GM21528 (cell line): Measurements from ENCODE around the gene HDAC6.
A peak's percentile ranks its signal among the peaks of the same experiment; 100 is the strongest.

ENCODE experiments used
- ATAC-seq: cut with Tn5 transposase; IDR thresholded peaks from one replicate; pipeline ENCODE4 v1.9.1; 2021; ENCODE audit warnings: mild to moderate bottlenecking, moderate library complexity; ENCODE audit not compliant: unreplicated experiment, low FRiP score

Gene HDAC6

GRCh38 chrX:48801280-48802088 lies at the start of gene HDAC6:
Gene HDAC6, plus strand, starts transcription at chrX:48802067. Its CDS starts 626 bp downstream, at chrX:48802693.
- ATAC-seq, result peak; percentile 88

GRCh38 chrX:48752498-48752897 lies 49.4 kb upstream of the HDAC6 start:
- ATAC-seq, result no peak

- no peak for ATAC-seq
Observed at GRCh38 chrX:48753708-48754228, 48.1 kb upstream of the HDAC6 start.

GRCh38 chrX:48754238-48754637 lies 47.6 kb upstream of the HDAC6 start:
- no peak for ATAC-seq

- no peak for ATAC-seq
Observed at GRCh38 chrX:48761674-48762471, 40.0 kb upstream of the HDAC6 start, which contains the start of gene GLOD5. Gene GLOD5, plus strand, starts transcription at chrX:48761747. Its CDS starts 44 bp downstream, at chrX:48761791.

GRCh38 chrX:48769230-48769629 lies 32.6 kb upstream of the HDAC6 start:
- no peak for ATAC-seq

- ATAC-seq, result no peak
Observed at GRCh38 chrX:48770296-48770695, 31.6 kb upstream of the HDAC6 start.

GRCh38 chrX:48772602-48773001 lies 29.3 kb upstream of the HDAC6 start:
- no peak for ATAC-seq

- no peak for ATAC-seq
Observed at GRCh38 chrX:48776818-48777439, 24.9 kb upstream of the HDAC6 start.

GRCh38 chrX:48779399-48779798 lies 22.5 kb upstream of the HDAC6 start:
- ATAC-seq, result no peak

- ATAC-seq, result no peak
Observed at GRCh38 chrX:48781705-48782104, 20.2 kb upstream of the HDAC6 start.

GRCh38 chrX:48782216-48782615 lies 19.7 kb upstream of the HDAC6 start:
- no peak for ATAC-seq

GRCh38 chrX:48782795-48783194 lies 19.1 kb upstream of the HDAC6 start:
- no peak for ATAC-seq

GRCh38 chrX:48784726-48785125 lies 17.1 kb upstream of the HDAC6 start:
- no peak for ATAC-seq

GRCh38 chrX:48785186-48785539 lies 16.7 kb upstream of the HDAC6 start:
- ATAC-seq, result no peak

- no peak for ATAC-seq
Observed at GRCh38 chrX:48785540-48786214, 16.2 kb upstream of the HDAC6 start.

- ATAC-seq, result no peak
Observed at GRCh38 chrX:48786341-48786800, 15.5 kb upstream of the HDAC6 start, which contains the start of gene GATA1. Gene GATA1, plus strand, starts transcription at chrX:48786590. Its CDS starts 4,520 bp downstream, at chrX:48791110.

- ATAC-seq, result no peak
Observed at GRCh38 chrX:48786825-48787504, 14.9 kb upstream of the HDAC6 start.
